H1 (cell line): ENCODE measurements around the gene CTDNEP1. TPM values are rescaled to one million over a fixed set of nuclear protein-coding genes. Genes with fewer than 3 reads are reported as not detected.

Source experiments
- CTCF ChIA-PET: fragments of 300-600 bp; sonication (Branson Sonifier 250); formaldehyde crosslinking; loops from one replicate; lab custom pipeline; 2021; ENCODE audit not compliant: partially characterized antibody; lab: Charles Lee
- POLR2A ChIA-PET: fragments of 300-600 bp; sonication (Branson Sonifier 250); formaldehyde crosslinking; loops from one replicate; lab custom pipeline; 2021; ENCODE audit warnings: inconsistent platforms; ENCODE audit not compliant: partially characterized antibody; lab: Charles Lee
- DNase-seq, 2 experiments: peaks; one replicate each; pipeline versions ENCODE4 v3.0.0 to v3.0.0-alpha.2; 2010 to 2022; ENCODE audit warnings: low spot score in 2 of 2, low read depth in 1 of 2, mixed read lengths in 1 of 2
- FAIRE-seq: peaks from 2 replicates; lab custom pipeline; 2011; peaks lifted over from hg19 to GRCh38; lab: Jason Lieb, UNC
- H2AFZ ChIP-seq: 2 replicates; pipeline ENCODE4 v1.8.1; 2012; ENCODE audit warnings: low read length, inconsistent platforms
- H2AK5ac ChIP-seq: 2 replicates; pipeline ENCODE4 v1.6.1; 2013; ENCODE audit warnings: low read depth, low read length
- H2BK120ac ChIP-seq: replicated peaks from 2 replicates; pipeline ENCODE3; 2013; ENCODE audit warnings: low read depth, low read length, inconsistent platforms
- H2BK12ac ChIP-seq: 2 replicates; pipeline ENCODE4 v1.6.1; 2013; ENCODE audit warnings: low read depth, low read length
- H2BK15ac ChIP-seq: 2 replicates; pipeline ENCODE4 v1.6.1; 2013; ENCODE audit warnings: low read length
- H2BK20ac ChIP-seq: 2 replicates; pipeline ENCODE4 v1.6.1; 2013; ENCODE audit warnings: low read length
- H2BK5ac ChIP-seq: 2 replicates; pipeline ENCODE4 v1.6.1; 2013; ENCODE audit warnings: low read depth, low read length
- H3K14ac ChIP-seq: 2 replicates; pipeline ENCODE4 v1.6.1; 2013; ENCODE audit warnings: inconsistent platforms; ENCODE audit not compliant: insufficient read length
- H3K18ac ChIP-seq: 2 replicates; pipeline ENCODE4 v1.6.1; 2013; ENCODE audit warnings: low read length; ENCODE audit errors: extremely low read depth
- H3K23ac ChIP-seq: 2 replicates; pipeline ENCODE4 v1.6.1; 2013; ENCODE audit warnings: inconsistent platforms; ENCODE audit not compliant: insufficient read length
- H3K23me2 ChIP-seq: 2 replicates; pipeline ENCODE4 v1.6.1; 2013; ENCODE audit warnings: low read depth, low read length
- H3K27ac ChIP-seq: 2 replicates; pipeline ENCODE4 v1.6.1; 2011; ENCODE audit warnings: low read depth, low read length, inconsistent platforms
- H3K27me3 ChIP-seq, 4 experiments: replicated peaks in 1 of 4; 1 replicate in 1 of 4; 2 replicates in 3 of 4; pipeline versions ENCODE4 v1.6.1 to v1.8.1; 2011 to 2013; ENCODE audit warnings: low read length in 3 of 4, mild to moderate bottlenecking in 3 of 4, inconsistent platforms in 2 of 4, mixed read lengths in 2 of 4, moderate library complexity in 1 of 4; ENCODE audit not compliant: control insufficient read depth in 3 of 4, insufficient read depth in 3 of 4; ENCODE audit errors: extremely low read depth in 1 of 4
- H3K36me3 ChIP-seq, 4 experiments: 2 replicates each; pipeline versions ENCODE4 v1.6.1 to v1.8.1; 2011 to 2013; ENCODE audit warnings: mild to moderate bottlenecking in 4 of 4, low read length in 3 of 4, moderate library complexity in 2 of 4, control low read depth in 1 of 4, inconsistent platforms in 1 of 4; ENCODE audit not compliant: insufficient read depth in 4 of 4, control insufficient read depth in 2 of 4
- H3K4ac ChIP-seq: replicated peaks from 2 replicates; pipeline ENCODE3; 2013; ENCODE audit warnings: low read length, low read depth, mixed read lengths, inconsistent platforms; ENCODE audit not compliant: insufficient read length
- H3K4me1 ChIP-seq, 4 experiments: replicated peaks in 1 of 4; 1 replicate in 1 of 4; 2 replicates in 3 of 4; pipeline versions ENCODE4 v1.6.1 to v1.8.1; 2011 to 2013; ENCODE audit warnings: low read length in 3 of 4, inconsistent platforms in 2 of 4, mixed read lengths in 1 of 4; ENCODE audit not compliant: insufficient read depth in 4 of 4, control insufficient read depth in 3 of 4
- H3K4me2 ChIP-seq, 2 experiments: 2 replicates each; pipeline versions ENCODE4 v1.6.1 to v1.8.1; 2011 to 2013; ENCODE audit warnings: low read depth in 2 of 2, low read length in 2 of 2, control low read depth in 1 of 2, inconsistent platforms in 1 of 2, mild to moderate bottlenecking in 1 of 2; ENCODE audit not compliant: insufficient read depth in 1 of 2
- H3K4me3 ChIP-seq, 4 experiments: fragments of 200-600, 300-600 bp in 1 of 4; sonication (generic), shearing (Covaris generic), sonication (Bioruptor Twin) in 1 of 4; 2 replicates each; pipeline versions ENCODE4 v1.5.1 to v1.8.1; 2011 to 2016; ENCODE audit warnings: low read length in 4 of 4, low read depth in 3 of 4, control low read depth in 2 of 4, inconsistent platforms in 2 of 4, mild to moderate bottlenecking in 2 of 4, mixed read lengths in 1 of 4, moderate library complexity in 1 of 4; ENCODE audit not compliant: insufficient read depth in 2 of 4; ENCODE audit errors: extremely low read depth in 1 of 4
- H3K56ac ChIP-seq: replicated peaks from 2 replicates; pipeline ENCODE3; 2013; ENCODE audit warnings: low read depth, mild to moderate bottlenecking, mixed read lengths, low read length, inconsistent platforms; ENCODE audit not compliant: insufficient read length
- H3K79me1 ChIP-seq: 2 replicates; pipeline ENCODE4 v1.6.1; 2013; ENCODE audit warnings: low read depth, low read length, control low read depth
- H3K79me2 ChIP-seq, 2 experiments: 2 replicates each; pipeline versions ENCODE4 v1.6.1 to v1.8.1; 2012 to 2013; ENCODE audit warnings: low read length in 2 of 2, mild to moderate bottlenecking in 2 of 2, inconsistent platforms in 1 of 2; ENCODE audit not compliant: insufficient read depth in 2 of 2, control insufficient read depth in 1 of 2
- H3K9ac ChIP-seq, 4 experiments: replicated peaks in 1 of 4; 1 replicate in 1 of 4; 2 replicates in 3 of 4; pipeline versions ENCODE4 v1.6.1 to v1.8.1; 2011 to 2013; ENCODE audit warnings: low read depth in 3 of 4, low read length in 3 of 4, control low read depth in 2 of 4, mild to moderate bottlenecking in 2 of 4, moderate library complexity in 2 of 4, inconsistent platforms in 1 of 4; ENCODE audit errors: extremely low read depth in 1 of 4
- H3K9me3 ChIP-seq, 2 experiments: 2 replicates each; pipeline versions ENCODE4 v1.6.1 to v1.8.1; 2012 to 2013; ENCODE audit warnings: mild to moderate bottlenecking in 2 of 2, moderate library complexity in 2 of 2, control low read depth in 1 of 2, inconsistent platforms in 1 of 2, low read depth in 1 of 2, low read length in 1 of 2, mixed read lengths in 1 of 2; ENCODE audit not compliant: insufficient read depth in 2 of 2
- H4K20me1 ChIP-seq, 2 experiments: replicated peaks in 1 of 2; 2 replicates each; pipeline versions ENCODE3 to v1.8.1; 2011 to 2013; ENCODE audit warnings: inconsistent platforms in 2 of 2, low read length in 2 of 2, mild to moderate bottlenecking in 1 of 2; ENCODE audit not compliant: insufficient read depth in 2 of 2, control insufficient read depth in 1 of 2
- H4K5ac ChIP-seq: 2 replicates; pipeline ENCODE4 v1.6.1; 2013; ENCODE audit warnings: low read length, low read depth, mixed read lengths, inconsistent platforms; ENCODE audit not compliant: insufficient read length
- H4K8ac ChIP-seq: 2 replicates; pipeline ENCODE4 v1.8.0; 2013; ENCODE audit warnings: mild to moderate bottlenecking, moderate library complexity, low read length, inconsistent platforms; ENCODE audit not compliant: insufficient read depth; ENCODE audit errors: extremely low read depth
- H4K91ac ChIP-seq: replicated peaks from 2 replicates; pipeline ENCODE3; 2013; ENCODE audit warnings: low read length, mixed read lengths, inconsistent platforms; ENCODE audit not compliant: insufficient read length
- ATF3 ChIP-seq: IDR thresholded peaks from 2 replicates; pipeline ENCODE4 v1.6.1; 2011; ENCODE audit warnings: low read depth, mild to moderate bottlenecking, low read length; ENCODE audit not compliant: insufficient read depth
- EGR1 ChIP-seq: IDR thresholded peaks from 2 replicates; pipeline ENCODE4 v1.6.1; 2011; ENCODE audit warnings: low read depth, low read length, borderline replicate concordance
- GTF2F1 ChIP-seq: IDR thresholded peaks from 2 replicates; pipeline ENCODE4 v1.6.1; 2012; ENCODE audit warnings: low read depth, low read length, improper control_type of control experiment, borderline replicate concordance
- JUN ChIP-seq: IDR thresholded peaks from 2 replicates; pipeline ENCODE4 v1.6.1; 2011; ENCODE audit warnings: low read depth, mild to moderate bottlenecking, improper control_type of control experiment, low read length
- MAFK ChIP-seq: IDR thresholded peaks from 2 replicates; pipeline ENCODE4 v1.6.1; 2012; ENCODE audit warnings: low read depth, mild to moderate bottlenecking, improper control_type of control experiment, low read length
- RAD21 ChIP-seq, 2 experiments: IDR thresholded peaks in 1 of 2; conservative IDR thresholded peaks in 1 of 2; 2 replicates each; pipeline ENCODE4 v1.6.1; 2011; ENCODE audit warnings: low read depth in 2 of 2, low read length in 2 of 2, improper control_type of control experiment in 1 of 2, inconsistent platforms in 1 of 2, mild to moderate bottlenecking in 1 of 2, moderate library complexity in 1 of 2
- YY1 ChIP-seq: IDR thresholded peaks from 2 replicates; pipeline ENCODE4 v1.6.1; 2011; ENCODE audit warnings: low read depth, mild to moderate bottlenecking, low read length
- WGBS, 2 experiments: shearing (Covaris generic) in 1 of 2; methylation state at CpG; one replicate each; pipeline versions ENCODE4 v1.1.6 to v1.1.7; 2013 to 2015; ENCODE audit warnings: low lambda C conversion rate in 2 of 2, mixed read lengths in 2 of 2, inconsistent platforms in 1 of 2, low coverage in 1 of 2, missing lambda C conversion rate in 1 of 2; ENCODE audit not compliant: insufficient replicate concordance in 2 of 2, insufficient coverage in 1 of 2, insufficient read length in 1 of 2; ENCODE audit errors: extremely low coverage in 1 of 2, missing lambda C conversion rate in 1 of 2; 5-methylcytosine and 5-hydroxymethylcytosine counted together
- polyA plus RNA-seq, 7 experiments: library from polyadenylated mRNA; depleted of rRNA in 3 of 7; stranded (reverse) in 5 of 7; unstranded in 2 of 7; fragments of >200 nt in 5 of 7; fragments of 200-250 nt in 2 of 7; gene quantifications; 1 replicate in 5 of 7; 2 replicates in 1 of 7; 4 replicates in 1 of 7; pipeline versions ENCODE4 v1.2.1 to v1.2.3, GENCODE V29; 2011 to 2013; ENCODE audit warnings: missing spikeins in 2 of 7, mixed read lengths in 2 of 7
- total RNA-seq: library from RNA; stranded (reverse); fragmentation: NEBNext Ultra II Directional; extraction: Animal tissue kit (Norgen Biotek cat#: 25700); gene quantifications from 2 replicates; pipeline ENCODE4 v1.2.1, GENCODE V29; 2021
- TF ChIP-seq, protein P1 (sequence below): IDR thresholded peaks from 2 replicates; pipeline ENCODE4 v1.6.1; 2012; ENCODE audit warnings: low read length, inconsistent platforms

The CTDNEP1 gene
- total and polyA plus RNA-seq, 2 of the 8 experiments (the other 6 are each of a cell fraction or from before 2014, with no cell fraction given) = 114 to 123 TPM

DNA sequence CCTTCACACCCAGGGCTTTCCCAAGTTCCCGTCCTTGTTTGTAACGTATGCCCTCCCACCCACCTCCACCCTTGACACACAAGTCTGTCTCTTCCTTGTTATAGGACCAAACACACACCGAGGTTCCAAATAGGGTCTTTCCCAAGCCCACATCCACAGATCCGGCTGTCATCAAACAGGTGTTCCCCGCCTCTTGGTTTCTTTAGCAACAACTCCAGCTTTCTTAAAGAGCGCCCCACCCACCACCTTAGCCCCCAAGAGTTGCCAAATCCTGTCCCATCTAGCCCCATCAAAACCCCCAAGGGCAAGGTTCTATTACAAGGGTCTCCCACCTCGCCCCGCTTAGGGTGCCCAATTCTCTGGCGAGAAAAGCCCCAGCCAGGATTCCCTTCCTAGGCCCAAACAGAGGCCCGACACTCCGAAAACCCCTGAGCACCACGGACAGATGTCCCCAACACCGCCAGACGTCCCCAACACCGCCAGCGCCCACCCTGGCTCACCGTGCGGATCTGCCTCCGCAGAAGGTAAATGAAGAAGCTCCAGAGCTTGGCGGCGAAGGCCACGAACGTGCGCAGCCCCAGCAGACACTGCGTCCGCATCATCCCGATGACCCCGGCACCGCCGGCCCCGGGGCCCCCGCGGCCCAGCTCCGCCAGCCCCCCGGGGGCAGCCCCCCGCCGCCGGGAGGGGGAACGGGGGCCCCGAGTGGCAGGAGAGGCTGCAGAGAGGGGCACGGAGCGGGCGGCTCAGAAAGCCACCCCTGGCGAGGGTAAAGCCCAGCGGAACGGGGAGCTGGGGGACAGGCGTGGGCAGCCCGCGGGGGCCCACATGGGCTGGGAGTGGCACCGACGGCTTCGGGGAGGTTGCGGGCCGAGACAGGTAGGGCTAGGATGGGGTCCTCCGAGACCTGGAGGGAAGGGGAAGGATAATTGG lies 573 bp downstream of the CTDNEP1 start:
- peak overlapping the region; percentile 48 for H4K8ac ChIP-seq
- H3K4me2 ChIP-seq = peak overlapping the region; percentile 82 to 99
- no peak overlapping the region for H3K23ac ChIP-seq
- peak overlapping the region; percentile 81; the same call in 1 of the 2 replicates for H2BK5ac ChIP-seq
- no peaks in the 10 kb centered on the region for H3K27me3 ChIP-seq
- no peaks in the 10 kb centered on the region for H3K9me3 ChIP-seq
- no peak overlapping the region for H3K56ac ChIP-seq
- no peak overlapping the region for H2AFZ ChIP-seq
- no peak overlapping the region for H4K91ac ChIP-seq
- no peak overlapping the region for H2BK120ac ChIP-seq
- H2BK15ac ChIP-seq = no peak overlapping the region
- peak overlapping the region; percentile 58 to 84 (median 76) for H3K4me3 ChIP-seq
- CTCF ChIA-PET = interaction anchor here (1.1 to 1.4 kb wide), 3 partner anchors 9 to 42 kb away, joined by 3 to 4 read pairs (median 3); partner anchors contain the start of gene CLDN7
- H3K79me1 ChIP-seq = peaks cover 16% of the 10 kb centered on the region
- H2BK20ac ChIP-seq = no peak overlapping the region
- H3K36me3 ChIP-seq = peaks cover 8 to 17% (median 13%) of the 10 kb centered on the region in 4 experiments
- peaks cover 3 to 12% (median 5%) of the 10 kb centered on the region in 4 experiments for H3K4me1 ChIP-seq
- no peak overlapping the region for H2BK12ac ChIP-seq
- peaks cover 4 to 11% of the 10 kb centered on the region in 2 experiments for H4K20me1 ChIP-seq
- 9% methylated on average over 23 of the region's 55 CpGs; no CpG with 5 or more reads in 1 of the 2 experiments for WGBS, 2 experiments
- no peak overlapping the region for H3K14ac ChIP-seq
- peak overlapping the region; percentile 45; the same call in 1 of the 2 replicates for H3K27ac ChIP-seq
- POLR2A ChIA-PET = interaction anchor here (0.7 to 8.3 kb wide), 15 partner anchors 10 to 323 kb away, joined by 3 to 121 read pairs (median 6); partner anchors contain the start of genes ACADVL, CLDN7, DLG4 and DVL2
- peak overlapping the region; percentile 87 for H3K18ac ChIP-seq
- no peak overlapping the region for H3K4ac ChIP-seq
- H3K79me2 ChIP-seq = peaks cover 23 to 54% of the 10 kb centered on the region in 2 experiments
- H2AK5ac ChIP-seq = no peak overlapping the region
- peak overlapping the region; percentile 92 for H4K5ac ChIP-seq
- DNase-seq (no peak), FAIRE-seq (no peak)
- H3K23me2 ChIP-seq = peaks cover 7% of the 10 kb centered on the region
- H3K9ac ChIP-seq = peak overlapping the region; percentile 48 to 87 (median 71)
- no peak for TF ChIP-seq RAD21 (IDR thresholded peaks at IDR 0.05 in 1 of 2, conservative IDR thresholded peaks at IDR 0.05 in 1 of 2; ENCODE audit: low read depth in 2 of 2, low read length in 2 of 2)
- TF ChIP-seq EGR1 = no peak
- no peak for TF ChIP-seq MAFK
- no peak for TF ChIP-seq JUN
- TF ChIP-seq GTF2F1 = no peak
- TF ChIP-seq, protein P1, sequence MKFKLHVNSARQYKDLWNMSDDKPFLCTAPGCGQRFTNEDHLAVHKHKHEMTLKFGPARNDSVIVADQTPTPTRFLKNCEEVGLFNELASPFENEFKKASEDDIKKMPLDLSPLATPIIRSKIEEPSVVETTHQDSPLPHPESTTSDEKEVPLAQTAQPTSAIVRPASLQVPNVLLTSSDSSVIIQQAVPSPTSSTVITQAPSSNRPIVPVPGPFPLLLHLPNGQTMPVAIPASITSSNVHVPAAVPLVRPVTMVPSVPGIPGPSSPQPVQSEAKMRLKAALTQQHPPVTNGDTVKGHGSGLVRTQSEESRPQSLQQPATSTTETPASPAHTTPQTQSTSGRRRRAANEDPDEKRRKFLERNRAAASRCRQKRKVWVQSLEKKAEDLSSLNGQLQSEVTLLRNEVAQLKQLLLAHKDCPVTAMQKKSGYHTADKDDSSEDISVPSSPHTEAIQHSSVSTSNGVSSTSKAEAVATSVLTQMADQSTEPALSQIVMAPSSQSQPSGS = no peak
- no peak for TF ChIP-seq YY1
- no peak for TF ChIP-seq ATF3
